HAP-1 (cell line): Measurements from ENCODE around the gene PKD1.

ENCODE experiments used
- DNase-seq, 2 experiments: peaks; one replicate each; pipeline ENCODE4 v3.0.0-alpha.2; 2016 to 2020; ENCODE audit warnings: low spot score in 2 of 2
- H3K27me3 ChIP-seq: fragments of 250-450 bp; sonication (Bioruptor Pico); 2 replicates; pipeline ENCODE4 v1.5.1; 2020; ENCODE audit warnings: low read depth, mild to moderate bottlenecking, moderate library complexity
- H3K36me3 ChIP-seq: fragments of 250-450 bp; sonication (Bioruptor Pico); replicated peaks from 2 replicates; pipeline ENCODE4 v1.5.1; 2020; ENCODE audit warnings: mild to moderate bottlenecking
- H3K4me1 ChIP-seq: fragments of 250-450 bp; sonication (Bioruptor Pico); 2 replicates; pipeline ENCODE4 v1.5.1; 2020; ENCODE audit warnings: mild to moderate bottlenecking
- H3K4me3 ChIP-seq: fragments of 250-450 bp; sonication (Bioruptor Pico); 2 replicates; pipeline ENCODE4 v1.5.1; 2020; ENCODE audit warnings: mild to moderate bottlenecking, moderate library complexity
- H3K9me3 ChIP-seq: fragments of 250-450 bp; sonication (Bioruptor Pico); 2 replicates; pipeline ENCODE4 v1.5.1; 2020; ENCODE audit warnings: mild to moderate bottlenecking, moderate library complexity
- in situ Hi-C: fragments of 300-500 bp; cut with MboI; formaldehyde crosslinking; loops from 3 replicates; pipeline ENCODE4 v1.14.3; 2020; ENCODE audit warnings: low sequenced_read_pairs, inconsistent platforms, mixed read lengths

Gene PKD1

GRCh38 chr16:2056681-2057407 lies 78.9 kb downstream of the PKD1 start:
- H3K36me3 ChIP-seq = peaks cover 14% of the 10 kb centered on the region

GRCh38 chr16:2056077-2056476 lies 79.6 kb downstream of the PKD1 start:
- Histone ChIP-seq H3K4me1 (no peaks in the 10 kb centered on the region), H3K9me3 (no peaks in the 10 kb centered on the region), H3K27me3 (no peaks in the 10 kb centered on the region), H3K4me3 (no peak overlapping the region), H3K36me3 (peaks cover 18% of the 10 kb centered on the region)
- no peak for DNase-seq
- in situ Hi-C loops = no loop called here

More at GRCh38 chr16:2056681-2057407, 78.9 kb downstream of the PKD1 start:
- Histone ChIP-seq H3K4me1 (no peaks in the 10 kb centered on the region), H3K4me3 (no peak overlapping the region), H3K27me3 (no peaks in the 10 kb centered on the region), H3K9me3 (no peaks in the 10 kb centered on the region)
- in situ Hi-C loops = no loop called here
- no peak for DNase-seq

GRCh38 chr16:2054543-2055245 lies 81.0 kb downstream of the PKD1 start:
- peaks cover 18% of the 10 kb centered on the region for H3K36me3 ChIP-seq

GRCh38 chr16:2053897-2054296 lies 81.8 kb downstream of the PKD1 start:
- no peak for DNase-seq
- H3K4me3 ChIP-seq = no peak overlapping the region
- H3K4me1 ChIP-seq = no peaks in the 10 kb centered on the region; the same call in 1 of the 2 replicates
- in situ Hi-C loops = no loop called here
- no peaks in the 10 kb centered on the region for H3K9me3 ChIP-seq
- H3K36me3 ChIP-seq = peaks cover 18% of the 10 kb centered on the region
- no peaks in the 10 kb centered on the region for H3K27me3 ChIP-seq

More at GRCh38 chr16:2054543-2055245, 81.0 kb downstream of the PKD1 start:
- Histone ChIP-seq H3K9me3 (no peaks in the 10 kb centered on the region), H3K4me3 (no peak overlapping the region), H3K27me3 (no peaks in the 10 kb centered on the region), H3K4me1 (no peaks in the 10 kb centered on the region)
- no peak for DNase-seq
- in situ Hi-C loops = no loop called here

- in situ Hi-C loops = no loop called here
- Histone ChIP-seq H3K9me3 (no peaks in the 10 kb centered on the region), H3K4me1 (peaks cover 5% of the 10 kb centered on the region; the same call in 1 of the 2 replicates), H3K27me3 (no peaks in the 10 kb centered on the region), H3K36me3 (peaks cover 18% of the 10 kb centered on the region), H3K4me3 (no peak overlapping the region)
- no peak for DNase-seq
These were observed 82.5 kb downstream of the PKD1 start for GRCh38 chr16:2053211-2053610.

GRCh38 chr16:2048116-2048543 lies 87.6 kb downstream of the PKD1 start:
- Histone ChIP-seq H3K36me3 (peaks cover 8% of the 10 kb centered on the region), H3K9me3 (no peaks in the 10 kb centered on the region), H3K4me1 (peaks cover 10% of the 10 kb centered on the region), H3K27me3 (no peaks in the 10 kb centered on the region), H3K4me3 (peak overlapping the region; percentile 70)
- in situ Hi-C loops = no loop called here
- DNase-seq = no peak

- Histone ChIP-seq H3K4me1 (peaks cover 10% of the 10 kb centered on the region), H3K9me3 (no peaks in the 10 kb centered on the region), H3K4me3 (peak within 1 kb of the TSS; percentile 70), H3K27me3 (no peaks in the 10 kb centered on the region), H3K36me3 (peaks cover 4% of the 10 kb centered on the region)
- peak; percentile 94 to 97 for DNase-seq
- in situ Hi-C loops = no loop called here
These were observed 88.2 kb downstream of the PKD1 start, which contains the start of the genes NTHL1 and TSC2 for GRCh38 chr16:2047330-2048115. TSS of gene NTHL1 (minus strand) at chr16:2047834. CDS start at chr16:2047823, 11 bp downstream. TSS of gene TSC2 (plus strand) at chr16:2047985. CDS start at chr16:2048616, 631 bp downstream.

GRCh38 chr16:2046893-2047329 lies 88.8 kb downstream of the PKD1 start:
- Histone ChIP-seq H3K4me3 (peak overlapping the region; percentile 70), H3K36me3 (peaks cover 4% of the 10 kb centered on the region), H3K9me3 (no peaks in the 10 kb centered on the region), H3K4me1 (peaks cover 10% of the 10 kb centered on the region), H3K27me3 (no peaks in the 10 kb centered on the region)
- no peak for DNase-seq
- in situ Hi-C loops = no loop called here

GRCh38 chr16:2045965-2046892 lies 89.5 kb downstream of the PKD1 start:
- H3K9me3 ChIP-seq = no peaks in the 10 kb centered on the region
- in situ Hi-C loops = no loop called here
- H3K36me3 ChIP-seq = no peaks in the 10 kb centered on the region; the same call in 1 of the 2 replicates
- no peaks in the 10 kb centered on the region for H3K27me3 ChIP-seq
- H3K4me3 ChIP-seq = peak overlapping the region; percentile 70
- no peak for DNase-seq
- H3K4me1 ChIP-seq = peaks cover 10% of the 10 kb centered on the region

GRCh38 chr16:2044541-2044940 lies 91.2 kb downstream of the PKD1 start:
- DNase-seq = no peak
- H3K36me3 ChIP-seq = no peaks in the 10 kb centered on the region; the same call in 1 of the 2 replicates
- H3K9me3 ChIP-seq = no peaks in the 10 kb centered on the region
- no peaks in the 10 kb centered on the region for H3K27me3 ChIP-seq
- in situ Hi-C loops = no loop called here
- H3K4me3 ChIP-seq = no peak overlapping the region
- H3K4me1 ChIP-seq = peaks cover 10% of the 10 kb centered on the region

- no peak for DNase-seq
- Histone ChIP-seq H3K27me3 (no peaks in the 10 kb centered on the region), H3K36me3 (no peaks in the 10 kb centered on the region; the same call in none of the 2 replicates), H3K4me1 (peaks cover 10% of the 10 kb centered on the region), H3K4me3 (no peak overlapping the region), H3K9me3 (no peaks in the 10 kb centered on the region)
- in situ Hi-C loops = no loop called here
These were observed 91.8 kb downstream of the PKD1 start for GRCh38 chr16:2043667-2044451.

GRCh38 chr16:2042986-2043666 lies 92.6 kb downstream of the PKD1 start:
- DNase-seq = no peak
- in situ Hi-C loops = no loop called here
- Histone ChIP-seq H3K27me3 (no peaks in the 10 kb centered on the region), H3K9me3 (no peaks in the 10 kb centered on the region), H3K4me3 (no peak overlapping the region), H3K36me3 (no peaks in the 10 kb centered on the region; the same call in none of the 2 replicates), H3K4me1 (peaks cover 5% of the 10 kb centered on the region; the same call in 1 of the 2 replicates)
